HFF-Myc (cell line): ENCODE data around the gene SLC35C1.

Experiments
- DNase-seq: peaks from one replicate; pipeline ENCODE4 v3.0.0-alpha.2; 2011; ENCODE audit warnings: low read depth; ENCODE audit errors: extremely low read depth
- H3K4me3 ChIP-seq: replicated peaks from 2 replicates; pipeline ENCODE4 v1.5.1; 2011; ENCODE audit warnings: low read depth, mild to moderate bottlenecking, control low read depth, low read length
- TF ChIP-seq, protein P1 (sequence below): IDR thresholded peaks from 2 replicates; pipeline ENCODE4 v1.5.1; 2012; ENCODE audit warnings: mild to moderate bottlenecking, low read depth, low read length, control low read depth; ENCODE audit errors: missing control alignments

SLC35C1 gene

DNA sequence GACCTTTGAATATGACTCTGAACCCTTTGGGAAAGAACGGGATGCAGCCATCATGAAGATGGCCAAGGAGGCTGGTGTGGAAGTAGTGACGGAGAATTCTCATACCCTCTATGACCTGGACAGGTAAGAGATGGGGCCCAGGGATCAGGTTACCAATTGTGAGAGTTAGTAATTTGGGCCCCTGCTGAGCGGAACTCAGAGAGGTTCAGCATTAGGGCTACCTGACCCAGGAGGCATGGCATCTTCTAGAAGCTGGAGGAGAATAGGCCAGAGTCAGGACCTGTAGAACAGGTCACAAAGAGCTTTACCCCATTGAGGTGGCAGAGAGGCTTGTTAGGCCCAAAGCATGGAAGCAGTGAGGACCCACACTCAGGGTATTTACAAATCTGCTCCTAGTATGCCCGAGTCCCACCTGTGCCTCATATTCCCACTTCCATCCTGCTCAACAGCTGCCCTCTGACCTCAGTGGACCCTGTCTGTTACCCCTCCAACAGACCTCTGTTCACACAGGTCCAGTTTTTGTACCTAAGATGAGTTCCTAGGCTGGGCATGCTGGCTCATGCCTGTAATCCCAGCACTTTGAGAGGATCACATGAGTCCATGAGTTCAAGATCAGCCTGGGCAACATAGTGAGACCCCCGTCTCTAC, 53.9 kb downstream of the SLC35C1 start:
- DNase-seq: no peak
- no peak overlapping the region for H3K4me3 ChIP-seq
- TF ChIP-seq, protein P1, sequence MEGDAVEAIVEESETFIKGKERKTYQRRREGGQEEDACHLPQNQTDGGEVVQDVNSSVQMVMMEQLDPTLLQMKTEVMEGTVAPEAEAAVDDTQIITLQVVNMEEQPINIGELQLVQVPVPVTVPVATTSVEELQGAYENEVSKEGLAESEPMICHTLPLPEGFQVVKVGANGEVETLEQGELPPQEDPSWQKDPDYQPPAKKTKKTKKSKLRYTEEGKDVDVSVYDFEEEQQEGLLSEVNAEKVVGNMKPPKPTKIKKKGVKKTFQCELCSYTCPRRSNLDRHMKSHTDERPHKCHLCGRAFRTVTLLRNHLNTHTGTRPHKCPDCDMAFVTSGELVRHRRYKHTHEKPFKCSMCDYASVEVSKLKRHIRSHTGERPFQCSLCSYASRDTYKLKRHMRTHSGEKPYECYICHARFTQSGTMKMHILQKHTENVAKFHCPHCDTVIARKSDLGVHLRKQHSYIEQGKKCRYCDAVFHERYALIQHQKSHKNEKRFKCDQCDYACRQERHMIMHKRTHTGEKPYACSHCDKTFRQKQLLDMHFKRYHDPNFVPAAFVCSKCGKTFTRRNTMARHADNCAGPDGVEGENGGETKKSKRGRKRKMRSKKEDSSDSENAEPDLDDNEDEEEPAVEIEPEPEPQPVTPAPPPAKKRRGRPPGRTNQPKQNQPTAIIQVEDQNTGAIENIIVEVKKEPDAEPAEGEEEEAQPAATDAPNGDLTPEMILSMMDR: no peak

DNA sequence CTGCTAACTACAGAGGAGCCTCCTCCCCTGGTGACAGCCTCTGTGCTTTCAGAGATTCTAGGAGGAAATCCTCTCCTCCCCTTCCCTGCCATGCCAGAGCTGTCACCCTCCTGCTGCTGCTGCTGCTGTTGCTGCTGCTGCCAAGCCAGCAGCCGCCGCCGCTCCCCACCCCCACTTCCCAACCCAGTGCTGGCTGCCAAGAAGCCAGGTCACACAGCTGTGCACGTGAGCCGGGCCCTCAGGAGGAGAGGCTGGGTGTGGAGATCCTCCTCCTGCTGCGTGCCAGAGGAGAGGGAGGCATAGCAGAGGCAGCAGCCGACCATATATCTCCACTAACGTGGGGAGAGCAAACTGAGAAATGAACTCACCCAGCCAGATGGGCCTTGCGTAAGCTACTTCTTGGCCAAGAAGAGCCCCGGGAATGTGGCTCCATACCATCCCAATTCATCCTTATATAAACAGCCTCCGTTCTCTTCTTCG, 54.8 kb downstream of the SLC35C1 start:
- H3K4me3 ChIP-seq: no peak overlapping the region
- DNase-seq: peak; percentile 81

DNA sequence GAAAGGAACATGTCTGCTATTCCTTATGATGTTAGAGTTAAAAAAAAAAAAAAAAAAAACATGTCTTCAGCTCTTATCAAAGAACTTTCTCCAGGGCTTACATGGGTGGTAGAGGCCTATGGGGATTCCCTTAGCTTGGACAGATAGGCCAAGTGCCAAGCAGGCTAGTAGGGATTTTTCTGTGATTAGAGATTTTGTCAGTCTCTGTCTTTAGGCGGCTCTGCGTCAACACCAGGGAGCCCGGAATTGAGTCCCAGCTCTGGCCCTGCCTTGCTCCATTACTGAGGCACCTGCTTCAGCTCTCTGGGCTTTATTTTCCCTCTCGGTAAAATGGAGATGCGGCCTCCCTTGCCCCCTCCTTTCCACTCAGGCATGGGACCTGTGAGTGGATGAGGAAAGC, 55.4 kb downstream of the SLC35C1 start:
- TF ChIP-seq, protein P1: no peak
- DNase-seq: no peak
- no peak overlapping the region for H3K4me3 ChIP-seq

More for the DNA sequence above, 54.8 kb downstream of the SLC35C1 start:
- TF ChIP-seq, protein P1: no peak

DNA sequence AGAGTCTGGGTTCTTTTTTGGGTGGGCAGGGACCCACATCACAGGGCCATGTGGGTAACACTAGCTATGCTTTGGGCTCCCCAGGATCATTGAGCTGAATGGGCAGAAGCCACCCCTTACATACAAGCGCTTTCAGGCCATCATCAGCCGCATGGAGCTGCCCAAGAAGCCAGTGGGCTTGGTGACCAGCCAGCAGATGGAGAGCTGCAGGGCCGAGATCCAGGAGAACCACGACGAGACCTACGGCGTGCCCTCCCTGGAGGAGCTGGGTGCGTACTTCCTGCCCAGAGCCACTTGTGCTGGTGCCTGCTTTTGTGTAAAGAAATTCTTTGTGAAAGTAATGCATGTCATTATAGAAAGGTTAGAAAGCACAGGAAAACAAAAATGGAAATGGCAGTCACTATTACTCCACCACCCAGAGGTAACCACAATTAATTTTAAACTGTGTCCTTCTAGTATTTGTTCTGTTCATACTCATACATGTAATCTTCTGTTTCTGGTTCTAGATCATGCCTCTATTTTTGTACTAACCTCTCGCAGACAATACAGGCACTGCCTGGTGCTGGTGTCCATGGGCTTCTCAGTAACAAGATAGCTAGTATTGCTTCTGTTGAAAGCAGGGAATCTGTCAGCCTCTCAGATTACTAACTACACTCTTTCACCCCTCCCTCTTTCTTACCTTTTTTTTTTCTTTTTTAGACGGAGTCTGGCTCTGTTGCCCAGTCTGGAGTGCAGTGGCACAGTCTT, 56.0 kb downstream of the SLC35C1 start:
- DNase-seq: no peak
- TF ChIP-seq, protein P1: no peak
- H3K4me3 ChIP-seq: no peak overlapping the region
